Effector CD8-positive, alpha-beta T cell (primary cell): ENCODE measurements around the gene POU2F2.
A peak's percentile ranks its signal among the peaks of the same experiment; 100 is the strongest.

ENCODE experiments used
- DNase-seq: peaks from one replicate; lab custom pipeline; 2025; lab: John Stamatoyannopoulos, UW

Gene POU2F2

GRCh38 chr19:42125536-42125935 is 6.7 kb downstream of the POU2F2 start:
- DNase-seq: no peak

GRCh38 chr19:42124386-42124901 is 7.8 kb downstream of the POU2F2 start:
- no peak for DNase-seq

GRCh38 chr19:42123765-42124164 is 8.5 kb downstream of the POU2F2 start:
- DNase-seq: no peak

GRCh38 chr19:42122691-42123607 is 9.3 kb downstream of the POU2F2 start:
- DNase-seq: no peak

- DNase-seq: peak; percentile 62
Measured at GRCh38 chr19:42121656-42122069, 10.6 kb downstream of the POU2F2 start.

GRCh38 chr19:42121036-42121621 is 11.1 kb downstream of the POU2F2 start:
- DNase-seq: no peak

GRCh38 chr19:42120276-42120980 is 11.8 kb downstream of the POU2F2 start:
- DNase-seq: no peak

GRCh38 chr19:42117076-42117475 is 15.2 kb downstream of the POU2F2 start:
- no peak for DNase-seq

GRCh38 chr19:42116308-42117075 is 15.8 kb downstream of the POU2F2 start:
- no peak for DNase-seq

GRCh38 chr19:42115705-42116104 is 16.5 kb downstream of the POU2F2 start:
- DNase-seq: no peak

- no peak for DNase-seq
Measured at GRCh38 chr19:42115219-42115618, 17.0 kb downstream of the POU2F2 start.

- no peak for DNase-seq
Measured at GRCh38 chr19:42114412-42114811, 17.8 kb downstream of the POU2F2 start.

- no peak for DNase-seq
Measured at GRCh38 chr19:42113641-42114348, 18.5 kb downstream of the POU2F2 start.

- DNase-seq: no peak
Measured at GRCh38 chr19:42111811-42112210, 20.4 kb downstream of the POU2F2 start.

GRCh38 chr19:42111384-42111783 is 20.9 kb downstream of the POU2F2 start:
- no peak for DNase-seq

- DNase-seq: no peak
Measured at GRCh38 chr19:42110658-42111057, 21.6 kb downstream of the POU2F2 start.

GRCh38 chr19:42109896-42110295 is 22.4 kb downstream of the POU2F2 start:
- no peak for DNase-seq

GRCh38 chr19:42108527-42109389 is 23.5 kb downstream of the POU2F2 start:
- peak; percentile 77 for DNase-seq

- no peak for DNase-seq
Measured at GRCh38 chr19:42105368-42105767, 26.9 kb downstream of the POU2F2 start.

- DNase-seq: no peak
Measured at GRCh38 chr19:42102877-42103276, 29.4 kb downstream of the POU2F2 start.
